Mucosa of rectum (tissue), 2 donors: ENCODE data around the gene SMU1.
"Not testable (repeated sequence)": the region's sequence is repeated elsewhere in the genome, so short reads cannot be mapped to it uniquely, and the experiment has no call there.

Experiments
- H3K27ac ChIP-seq, 2 donors: one replicate each; pipeline ENCODE4 v1.7.0; 2013; ENCODE audit warnings: inconsistent platforms in 2 of 2, low read depth in 2 of 2, low read length in 2 of 2
- H3K27me3 ChIP-seq, 2 donors: one replicate each; pipeline ENCODE4 v1.7.0; 2013; ENCODE audit warnings: low read length in 2 of 2; ENCODE audit not compliant: control insufficient read depth in 2 of 2, insufficient read depth in 2 of 2
- H3K36me3 ChIP-seq, 2 donors: one replicate each; pipeline ENCODE4 v1.7.0; 2013; ENCODE audit warnings: low read length in 2 of 2; ENCODE audit not compliant: control insufficient read depth in 2 of 2, insufficient read depth in 2 of 2
- H3K4me1 ChIP-seq, 2 donors: one replicate each; pipeline ENCODE4 v1.7.0; 2013; ENCODE audit warnings: low read length in 2 of 2, mild to moderate bottlenecking in 1 of 2; ENCODE audit not compliant: control insufficient read depth in 2 of 2, insufficient read depth in 2 of 2
- H3K4me3 ChIP-seq, 2 donors: one replicate each; pipeline ENCODE4 v1.7.0; 2013; ENCODE audit warnings: low read length in 2 of 2
- H3K9ac ChIP-seq, 2 donors: one replicate each; pipeline ENCODE4 v1.7.0; 2013; ENCODE audit warnings: low read length in 2 of 2, low read depth in 1 of 2, mild to moderate bottlenecking in 1 of 2
- H3K9me3 ChIP-seq, 2 donors: one replicate each; pipeline ENCODE4 v1.7.0; 2013; ENCODE audit warnings: low read length in 2 of 2; ENCODE audit not compliant: control insufficient read depth in 2 of 2
- donor health status: healthy.
- donor health status: Normal muscosa, but diverticular disease.

SMU1 gene

GRCh38 chr9:33017283-33018041 is 59.0 kb downstream of the SMU1 start:
- Histone ChIP-seq H3K9me3 (no peaks in the 10 kb centered on the region), H3K27ac (no peak overlapping the region), H3K4me3 (no peak overlapping the region), H3K4me1 (no peaks in the 10 kb centered on the region), H3K9ac (no peak overlapping the region), H3K27me3 (no peaks in the 10 kb centered on the region), H3K36me3 (peaks cover 0 to 8% of the 10 kb centered on the region in 2 donors)

GRCh38 chr9:33014665-33015014 is 61.8 kb downstream of the SMU1 start:
- Histone ChIP-seq H3K27ac (no peak overlapping the region), H3K36me3 (no peaks in the 10 kb centered on the region), H3K27me3 (no peaks in the 10 kb centered on the region), H3K4me3 (no peak overlapping the region), H3K4me1 (no peaks in the 10 kb centered on the region), H3K9ac (no peak overlapping the region), H3K9me3 (no peaks in the 10 kb centered on the region)

GRCh38 chr9:33013962-33014664 is 62.4 kb downstream of the SMU1 start:
- Histone ChIP-seq H3K4me1 (no peaks in the 10 kb centered on the region), H3K9me3 (no peaks in the 10 kb centered on the region), H3K9ac (no peak overlapping the region), H3K27ac (no peak overlapping the region), H3K4me3 (no peak overlapping the region), H3K27me3 (no peaks in the 10 kb centered on the region), H3K36me3 (no peaks in the 10 kb centered on the region)

GRCh38 chr9:33012328-33013069 is 64.0 kb downstream of the SMU1 start:
- no peaks in the 10 kb centered on the region for H3K27me3 ChIP-seq
- no peaks in the 10 kb centered on the region for H3K9me3 ChIP-seq
- H3K4me1 ChIP-seq: no peaks in the 10 kb centered on the region
- no peak overlapping the region for H3K4me3 ChIP-seq
- H3K36me3 ChIP-seq: no peaks in the 10 kb centered on the region
- H3K27ac ChIP-seq: no peak overlapping the region
- H3K9ac ChIP-seq: no peak overlapping the region

- H3K27me3 ChIP-seq: no peaks in the 10 kb centered on the region
- no peaks in the 10 kb centered on the region for H3K9me3 ChIP-seq
- H3K4me3 ChIP-seq: no peak overlapping the region
- H3K4me1 ChIP-seq: no peaks in the 10 kb centered on the region
- H3K9ac ChIP-seq: no peak overlapping the region
- no peak overlapping the region for H3K27ac ChIP-seq
- H3K36me3 ChIP-seq: no peaks in the 10 kb centered on the region
Measured at GRCh38 chr9:33011831-33012230, 64.6 kb downstream of the SMU1 start.

- Histone ChIP-seq H3K4me1 (no peaks in the 10 kb centered on the region), H3K27me3 (no peaks in the 10 kb centered on the region), H3K36me3 (no peaks in the 10 kb centered on the region), H3K9ac (no peak overlapping the region), H3K27ac (no peak overlapping the region), H3K9me3 (no peaks in the 10 kb centered on the region), H3K4me3 (no peak overlapping the region)
Measured at GRCh38 chr9:33007755-33008154, 68.7 kb downstream of the SMU1 start.

GRCh38 chr9:33005335-33005734 is 71.1 kb downstream of the SMU1 start:
- not testable (repeated sequence) for H3K4me3 ChIP-seq, H3K36me3 ChIP-seq, H3K27me3 ChIP-seq, H3K4me1 ChIP-seq, H3K9ac ChIP-seq, H3K27ac ChIP-seq, H3K9me3 ChIP-seq

GRCh38 chr9:33000682-33001055 is 75.8 kb downstream of the SMU1 start:
- H3K27ac ChIP-seq: peak overlapping the region; percentile 87 to 91
- not testable (repeated sequence) for H3K9me3 ChIP-seq, H3K27me3 ChIP-seq, H3K4me1 ChIP-seq
- peak overlapping the region; percentile 98 to 100 for H3K4me3 ChIP-seq
- peak overlapping the region; percentile 84 to 90 for H3K9ac ChIP-seq
- peaks cover 8 to 14% of the 10 kb centered on the region in 2 donors for H3K36me3 ChIP-seq

- Histone ChIP-seq H3K4me3 (no peak overlapping the region), H3K9me3 (no peaks in the 10 kb centered on the region), H3K9ac (no peak overlapping the region), H3K27ac (no peak overlapping the region), H3K4me1 (no peaks in the 10 kb centered on the region), H3K27me3 (no peaks in the 10 kb centered on the region), H3K36me3 (peaks cover 22 to 31% of the 10 kb centered on the region in 2 donors)
Measured at GRCh38 chr9:32992595-32993238, 83.8 kb downstream of the SMU1 start.
